HG03469 (cell line): ENCODE results near the gene DCDC2C.

ENCODE experiments used
- ATAC-seq: cut with Tn5 transposase; IDR thresholded peaks from one replicate; pipeline ENCODE4 v1.9.1; 2021; ENCODE audit warnings: mild to moderate bottlenecking, moderate library complexity, moderate number of reproducible peaks; ENCODE audit not compliant: unreplicated experiment

Gene DCDC2C

GRCh38 chr2:3672861-3673678, 30.3 kb upstream of the DCDC2C start:
- no peak for ATAC-seq

GRCh38 chr2:3674066-3674845, 29.1 kb upstream of the DCDC2C start:
- ATAC-seq = no peak

GRCh38 chr2:3675687-3676086, 27.7 kb upstream of the DCDC2C start:
- ATAC-seq = no peak

- ATAC-seq = no peak
These were observed 25.9 kb upstream of the DCDC2C start for GRCh38 chr2:3677436-3677835.

GRCh38 chr2:3678212-3678611, 25.2 kb upstream of the DCDC2C start:
- no peak for ATAC-seq

GRCh38 chr2:3679180-3679579, 24.2 kb upstream of the DCDC2C start:
- ATAC-seq = no peak

- ATAC-seq = no peak
These were observed 23.6 kb upstream of the DCDC2C start for GRCh38 chr2:3679616-3680393.

- ATAC-seq = no peak
These were observed 22.6 kb upstream of the DCDC2C start for GRCh38 chr2:3680548-3681345.

GRCh38 chr2:3681625-3682024, 21.8 kb upstream of the DCDC2C start:
- no peak for ATAC-seq

- ATAC-seq = no peak
These were observed 20.6 kb upstream of the DCDC2C start for GRCh38 chr2:3682811-3683210.

GRCh38 chr2:3683748-3684454, 19.5 kb upstream of the DCDC2C start:
- no peak for ATAC-seq

GRCh38 chr2:3689998-3690748, 13.2 kb upstream of the DCDC2C start:
- no peak for ATAC-seq

- ATAC-seq = no peak
These were observed 11.0 kb upstream of the DCDC2C start for GRCh38 chr2:3692375-3692774.

- no peak for ATAC-seq
These were observed 6.8 kb upstream of the DCDC2C start for GRCh38 chr2:3696545-3696944.

- ATAC-seq = no peak
These were observed 2.3 kb upstream of the DCDC2C start for GRCh38 chr2:3701071-3701470.

- ATAC-seq = no peak
These were observed 481 bp downstream of the DCDC2C start for GRCh38 chr2:3703757-3704355.

GRCh38 chr2:3704692-3705091, 1.3 kb downstream of the DCDC2C start:
- no peak for ATAC-seq

- no peak for ATAC-seq
These were observed 2.4 kb downstream of the DCDC2C start for GRCh38 chr2:3705782-3706181.

GRCh38 chr2:3706892-3707291, 3.5 kb downstream of the DCDC2C start:
- ATAC-seq = no peak
